Embryonic facial prominence (tissue), 1 donor: ENCODE data around the gene LSM3.

Experiments used
- DNase-seq: peaks from one replicate; pipeline ENCODE4 v3.0.0-alpha.2; 2016; ENCODE audit errors: extremely low spot score

LSM3 gene

GRCh38 chr3:14200276-14200675, 21.7 kb downstream of the LSM3 start:
- no peak for DNase-seq

- DNase-seq = no peak
Observed at GRCh38 chr3:14200841-14201240, 22.2 kb downstream of the LSM3 start.

GRCh38 chr3:14201940-14202684, 23.5 kb downstream of the LSM3 start:
- no peak for DNase-seq

GRCh38 chr3:14202874-14203520, 24.4 kb downstream of the LSM3 start:
- no peak for DNase-seq

GRCh38 chr3:14203521-14204079, 25.0 kb downstream of the LSM3 start:
- DNase-seq = peak; percentile 56

- no peak for DNase-seq
Observed at GRCh38 chr3:14204515-14205284, 26.1 kb downstream of the LSM3 start.

- DNase-seq = no peak
Observed at GRCh38 chr3:14206548-14207177, 28.0 kb downstream of the LSM3 start.

- DNase-seq = no peak
Observed at GRCh38 chr3:14208168-14208567, 29.6 kb downstream of the LSM3 start.

- no peak for DNase-seq
Observed at GRCh38 chr3:14208977-14209394, 30.4 kb downstream of the LSM3 start.

GRCh38 chr3:14209581-14210289, 31.1 kb downstream of the LSM3 start:
- no peak for DNase-seq

GRCh38 chr3:14210290-14210688, 31.7 kb downstream of the LSM3 start:
- DNase-seq = no peak

- DNase-seq = no peak
Observed at GRCh38 chr3:14210843-14211594, 32.4 kb downstream of the LSM3 start.

GRCh38 chr3:14211621-14212020, 33.0 kb downstream of the LSM3 start:
- no peak for DNase-seq

GRCh38 chr3:14212032-14212431, 33.4 kb downstream of the LSM3 start:
- DNase-seq = no peak

- DNase-seq = no peak
Observed at GRCh38 chr3:14213066-14213774, 34.6 kb downstream of the LSM3 start.

- DNase-seq = no peak
Observed at GRCh38 chr3:14214764-14215163, 36.1 kb downstream of the LSM3 start.

- DNase-seq = peak; percentile 29
Observed at GRCh38 chr3:14216257-14217048, 37.8 kb downstream of the LSM3 start.

- DNase-seq = no peak
Observed at GRCh38 chr3:14218355-14218754, 39.7 kb downstream of the LSM3 start.

GRCh38 chr3:14220933-14221332, 42.3 kb downstream of the LSM3 start:
- DNase-seq = no peak
